Measurements from ENCODE around the gene CEP44.
"Not testable (repeated sequence)": the region's sequence is repeated elsewhere in the genome, so short reads cannot be mapped to it uniquely, and the experiment has no call there.

CEP44 gene

GRCh38 chr4:174324725-174325124 lies 41.0 kb downstream of the CEP44 start:
- no peak for DNase-seq

GRCh38 chr4:174332741-174333493 lies 49.2 kb downstream of the CEP44 start:
- no peak for DNase-seq

- DNase-seq = no peak
Measured at GRCh38 chr4:174334628-174335027, 50.9 kb downstream of the CEP44 start.

GRCh38 chr4:174340714-174341113 lies 57.0 kb downstream of the CEP44 start:
- no peak for DNase-seq

- no peak for DNase-seq
Measured at GRCh38 chr4:174349156-174349555, 65.4 kb downstream of the CEP44 start.

GRCh38 chr4:174352061-174352819 lies 68.5 kb downstream of the CEP44 start:
- DNase-seq = no peak

- DNase-seq = no peak
Measured at GRCh38 chr4:174357321-174357720, 73.6 kb downstream of the CEP44 start.

- DNase-seq = no peak
Measured at GRCh38 chr4:174358410-174358809, 74.7 kb downstream of the CEP44 start.

- peak; percentile 8 for DNase-seq
Measured at GRCh38 chr4:174358829-174359228, 75.1 kb downstream of the CEP44 start.

- no peak for DNase-seq
Measured at GRCh38 chr4:174362340-174362739, 78.6 kb downstream of the CEP44 start.

- not testable (repeated sequence) for DNase-seq
Measured at GRCh38 chr4:174363782-174364181, 80.1 kb downstream of the CEP44 start.

GRCh38 chr4:174365018-174365587 lies 81.4 kb downstream of the CEP44 start:
- peak; percentile 18 for DNase-seq

GRCh38 chr4:174369985-174370384 lies 86.3 kb downstream of the CEP44 start:
- no peak for DNase-seq

- no peak for DNase-seq
Measured at GRCh38 chr4:174373821-174374220, 90.1 kb downstream of the CEP44 start.

GRCh38 chr4:174375422-174375821 lies 91.7 kb downstream of the CEP44 start:
- no peak for DNase-seq

- DNase-seq = no peak
Measured at GRCh38 chr4:174377613-174378012, 93.9 kb downstream of the CEP44 start.

GRCh38 chr4:174378951-174379350 lies 95.2 kb downstream of the CEP44 start:
- no peak for DNase-seq

- DNase-seq = not testable (repeated sequence)
Measured at GRCh38 chr4:174380206-174380605, 96.5 kb downstream of the CEP44 start.

GRCh38 chr4:174380699-174381439 lies 97.2 kb downstream of the CEP44 start:
- DNase-seq = no peak

- no peak for DNase-seq
Measured at GRCh38 chr4:174381440-174381800, 97.7 kb downstream of the CEP44 start.

Data from CD4-positive, alpha-beta T cell treated with Interleukin-17A for 1 hour (primary cell).